MCF 10A (cell line): ENCODE results near the gene OTUB2. TPM values are rescaled to one million over a fixed set of nuclear protein-coding genes. Genes with fewer than 3 reads are reported as not detected.

Experiments
- BruUV-seq: library from RNA; stranded (reverse); fragments of 400-500 nt; replicated peaks from 2 replicates; lab custom pipeline; 2021; lab: Mats Ljungman, UMichigan
- CTCF ChIA-PET: fragments of 300-600 bp; sonication (Branson Sonifier 250); formaldehyde crosslinking; extraction: SDS; loops from one replicate; lab custom pipeline; 2021; ENCODE audit warnings: antibody characterized with exemption, inconsistent platforms; lab: Yijun Ruan, JAX
- POLR2A ChIA-PET: fragments of 300-600, 350-650 bp; sonication (Branson Sonifier 250); formaldehyde crosslinking; extraction: SDS; loops from one replicate; lab custom pipeline; 2020; ENCODE audit warnings: antibody characterized with exemption, inconsistent platforms; lab: Yijun Ruan, JAX
- DNase-seq: peaks from one replicate; pipeline ENCODE4 v3.0.0-alpha.2; 2018; ENCODE audit not compliant: unreplicated experiment
- H3K27ac Mint-ChIP-seq: one replicate; pipeline ENCODE4 v1.8.0; 2022; ENCODE audit warnings: mild to moderate bottlenecking, low read depth, mixed read lengths; ENCODE audit not compliant: unreplicated experiment
- H3K27me3 Mint-ChIP-seq: one replicate; pipeline ENCODE4 v1.8.0; 2022; ENCODE audit warnings: mixed read lengths; ENCODE audit not compliant: insufficient read depth, unreplicated experiment
- H3K36me3 Mint-ChIP-seq: one replicate; pipeline ENCODE4 v1.8.0; 2022; ENCODE audit warnings: mild to moderate bottlenecking, moderate library complexity, mixed read lengths; ENCODE audit not compliant: insufficient read depth, unreplicated experiment
- H3K4me1 Mint-ChIP-seq: one replicate; pipeline ENCODE4 v1.8.0; 2022; ENCODE audit warnings: mixed read lengths; ENCODE audit not compliant: insufficient read depth, unreplicated experiment
- H3K4me3 Mint-ChIP-seq: one replicate; pipeline ENCODE4 v1.8.0; 2022; ENCODE audit warnings: mild to moderate bottlenecking, moderate library complexity, mixed read lengths; ENCODE audit not compliant: unreplicated experiment
- H3K9me3 Mint-ChIP-seq: one replicate; pipeline ENCODE4 v1.8.0; 2022; ENCODE audit warnings: mixed read lengths; ENCODE audit not compliant: unreplicated experiment
- intact Hi-C: fragments of 100-400 bp; cut with micrococcal nuclease; formaldehyde crosslinking; loops from 2 replicates; pipeline ENCODE4 v1.14.1; 2022
- total RNA-seq: library from RNA; stranded (reverse); gene quantifications from 2 replicates; pipeline ENCODE4 v1.2.3, GENCODE V29; 2022
- TF ChIP-seq, protein P1 (sequence below): fragments of 200-600 bp; IDR thresholded peaks from one replicate; pipeline ENCODE4 v1.8.0; 2022; ENCODE audit warnings: antibody characterized with exemption, mild to moderate bottlenecking; ENCODE audit not compliant: unreplicated experiment

OTUB2 gene
- total RNA-seq, 1 experiment from 2014 or later, result 1.2 TPM

DNA sequence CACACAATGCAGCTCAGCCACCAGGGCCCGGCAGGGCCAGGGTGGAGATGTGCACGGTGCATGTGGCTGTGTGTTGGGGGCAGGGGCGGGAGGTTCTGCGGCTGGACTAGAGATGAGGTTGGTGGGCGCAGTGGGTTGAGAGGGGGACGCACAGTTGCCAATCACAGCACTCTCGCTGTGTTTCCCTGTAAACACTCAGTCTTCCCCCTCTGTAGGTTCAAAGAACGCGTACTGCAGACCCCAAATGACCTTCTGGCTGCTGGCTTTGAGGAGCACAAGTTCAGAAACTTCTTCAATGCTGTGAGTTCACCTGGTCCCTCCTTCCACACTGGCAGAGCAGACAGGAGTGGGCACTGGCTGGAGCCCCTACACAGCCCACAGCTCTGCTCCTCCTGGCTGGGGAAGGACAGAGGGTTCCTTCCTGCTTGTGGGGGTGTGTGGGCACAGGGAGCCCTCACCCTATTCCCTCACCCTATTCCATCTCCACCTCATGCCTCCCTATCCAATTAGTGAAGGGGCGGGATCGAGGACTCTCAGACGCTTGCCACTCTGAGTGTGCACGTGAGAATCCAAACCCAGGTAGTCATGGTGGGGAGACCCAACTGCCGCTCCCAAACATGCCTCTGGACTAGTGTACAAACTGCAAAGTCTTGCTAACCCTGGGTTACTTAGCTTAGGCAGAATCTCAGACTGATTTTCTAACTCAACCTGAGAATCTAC is 17.8 kb downstream of the OTUB2 start:
- TF ChIP-seq, protein P1, sequence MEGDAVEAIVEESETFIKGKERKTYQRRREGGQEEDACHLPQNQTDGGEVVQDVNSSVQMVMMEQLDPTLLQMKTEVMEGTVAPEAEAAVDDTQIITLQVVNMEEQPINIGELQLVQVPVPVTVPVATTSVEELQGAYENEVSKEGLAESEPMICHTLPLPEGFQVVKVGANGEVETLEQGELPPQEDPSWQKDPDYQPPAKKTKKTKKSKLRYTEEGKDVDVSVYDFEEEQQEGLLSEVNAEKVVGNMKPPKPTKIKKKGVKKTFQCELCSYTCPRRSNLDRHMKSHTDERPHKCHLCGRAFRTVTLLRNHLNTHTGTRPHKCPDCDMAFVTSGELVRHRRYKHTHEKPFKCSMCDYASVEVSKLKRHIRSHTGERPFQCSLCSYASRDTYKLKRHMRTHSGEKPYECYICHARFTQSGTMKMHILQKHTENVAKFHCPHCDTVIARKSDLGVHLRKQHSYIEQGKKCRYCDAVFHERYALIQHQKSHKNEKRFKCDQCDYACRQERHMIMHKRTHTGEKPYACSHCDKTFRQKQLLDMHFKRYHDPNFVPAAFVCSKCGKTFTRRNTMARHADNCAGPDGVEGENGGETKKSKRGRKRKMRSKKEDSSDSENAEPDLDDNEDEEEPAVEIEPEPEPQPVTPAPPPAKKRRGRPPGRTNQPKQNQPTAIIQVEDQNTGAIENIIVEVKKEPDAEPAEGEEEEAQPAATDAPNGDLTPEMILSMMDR, result no peak
- no peak for DNase-seq
- intact Hi-C loops, result no loop called here
- no peak overlapping the region for H3K27ac Mint-ChIP-seq
- H3K4me3 Mint-ChIP-seq, result no peak overlapping the region
- no peaks in the 10 kb centered on the region for H3K27me3 Mint-ChIP-seq
- H3K9me3 Mint-ChIP-seq, result no peaks in the 10 kb centered on the region
- no peaks in the 10 kb centered on the region for H3K4me1 Mint-ChIP-seq
- BruUV-seq, result no TSS peak
- ChIA-PET POLR2A (no interaction called here), CTCF (no interaction called here)
- peaks cover 48% of the 10 kb centered on the region for H3K36me3 Mint-ChIP-seq

DNA sequence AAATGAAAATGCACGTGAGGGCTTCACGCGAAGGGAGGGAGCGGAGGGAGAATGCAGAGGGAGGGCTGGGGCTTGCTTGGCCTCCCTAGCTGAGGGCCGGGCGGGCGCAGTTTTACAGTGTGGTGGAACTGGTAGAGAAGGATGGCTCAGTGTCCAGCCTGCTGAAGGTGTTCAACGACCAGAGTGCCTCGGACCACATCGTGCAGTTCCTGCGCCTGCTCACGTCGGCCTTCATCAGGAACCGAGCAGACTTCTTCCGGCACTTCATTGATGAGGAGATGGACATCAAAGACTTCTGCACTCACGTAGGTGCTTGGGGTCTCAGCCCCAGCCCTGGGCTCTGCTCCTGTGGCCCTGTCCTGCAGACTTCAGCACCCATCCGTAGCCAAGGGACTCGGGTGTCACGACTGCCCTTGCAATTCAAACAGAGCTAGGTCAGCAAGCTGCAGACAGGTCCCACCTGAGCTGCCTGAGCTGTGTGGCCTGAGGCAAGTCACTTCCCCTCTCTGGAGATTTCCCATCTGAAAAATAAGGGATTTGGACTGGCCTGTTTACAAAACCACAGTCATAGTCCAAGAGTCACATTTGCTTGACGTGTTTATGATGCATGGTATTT is 18.4 kb downstream of the OTUB2 start:
- no peaks in the 10 kb centered on the region for H3K4me1 Mint-ChIP-seq
- H3K36me3 Mint-ChIP-seq, result peaks cover 55% of the 10 kb centered on the region
- DNase-seq, result no peak
- intact Hi-C loops, result no loop called here
- H3K4me3 Mint-ChIP-seq, result no peak overlapping the region
- H3K27me3 Mint-ChIP-seq, result no peaks in the 10 kb centered on the region
- BruUV-seq, result no TSS peak
- H3K9me3 Mint-ChIP-seq, result no peaks in the 10 kb centered on the region
- ChIA-PET CTCF (interaction anchor here (0.7 kb wide), 1 partner anchor 9 kb away, joined by 3 read pairs; no protein-coding TSS in a partner anchor), POLR2A (no interaction called here)
- TF ChIP-seq, protein P1, result no peak
- no peak overlapping the region for H3K27ac Mint-ChIP-seq

DNA sequence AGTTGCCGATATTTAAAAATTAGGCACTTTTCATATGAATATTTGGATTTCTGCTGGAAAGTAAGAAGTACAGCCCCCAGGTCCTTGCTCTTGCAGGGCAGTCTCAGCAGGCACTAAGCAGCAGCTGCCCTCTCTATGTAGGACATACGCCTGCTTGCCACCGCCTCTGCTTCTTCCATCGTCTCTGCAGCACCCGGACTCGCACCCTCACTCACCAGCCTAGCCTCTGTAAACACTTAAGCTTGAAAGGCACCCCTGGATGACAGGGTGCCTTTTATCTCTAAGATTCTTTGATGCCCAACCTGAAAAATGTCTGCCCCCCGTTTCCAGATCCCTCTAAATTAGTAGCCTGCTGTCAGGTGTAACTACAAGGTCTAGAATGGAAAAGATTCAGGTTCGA is 19.0 kb downstream of the OTUB2 start:
- BruUV-seq, result no TSS peak
- H3K27ac Mint-ChIP-seq, result no peak overlapping the region
- H3K36me3 Mint-ChIP-seq, result peaks cover 60% of the 10 kb centered on the region
- TF ChIP-seq, protein P1, result no peak
- no peak overlapping the region for H3K4me3 Mint-ChIP-seq
- no peaks in the 10 kb centered on the region for H3K4me1 Mint-ChIP-seq
- POLR2A ChIA-PET, result no interaction called here
- DNase-seq, result no peak
- no peaks in the 10 kb centered on the region for H3K9me3 Mint-ChIP-seq
- H3K27me3 Mint-ChIP-seq, result no peaks in the 10 kb centered on the region
- intact Hi-C loops, result no loop called here
- CTCF ChIA-PET, result interaction anchor here (0.7 to 1.8 kb wide), 2 partner anchors 8 to 9 kb away, joined by 3 to 8 read pairs; no protein-coding TSS in a partner anchor

DNA sequence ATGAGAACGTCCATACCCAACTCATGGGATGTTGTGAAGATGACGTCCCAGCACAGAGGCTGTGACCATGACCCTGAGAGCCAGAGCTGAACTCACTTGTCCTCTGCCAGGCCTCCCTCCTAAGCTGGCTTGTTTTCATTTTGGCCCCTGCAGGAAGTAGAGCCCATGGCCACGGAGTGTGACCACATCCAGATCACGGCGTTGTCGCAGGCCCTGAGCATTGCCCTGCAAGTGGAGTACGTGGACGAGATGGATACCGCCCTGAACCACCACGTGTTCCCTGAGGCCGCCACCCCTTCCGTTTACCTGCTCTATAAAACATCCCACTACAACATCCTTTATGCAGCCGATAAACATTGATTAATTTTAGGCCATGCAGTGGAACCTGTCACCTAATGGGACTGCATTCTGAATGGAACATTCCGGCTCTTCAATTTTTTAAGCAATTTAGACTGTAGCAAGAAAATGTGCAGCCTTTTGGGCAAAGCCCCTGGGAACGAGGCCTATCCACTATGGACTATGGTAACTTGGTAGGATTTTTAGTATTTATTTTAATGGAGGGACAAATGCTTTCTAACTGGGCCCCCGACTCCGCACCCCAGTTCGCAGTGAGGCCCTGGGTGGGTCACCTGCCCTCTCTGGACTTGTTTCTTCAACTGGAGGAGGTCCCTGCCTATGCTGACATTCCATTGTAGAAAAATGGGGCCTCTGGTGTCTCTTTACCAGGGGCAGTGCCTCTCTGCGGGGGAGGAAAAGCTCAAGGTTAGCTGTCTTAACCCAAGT is 19.6 kb downstream of the OTUB2 start:
- H3K4me3 Mint-ChIP-seq, result no peak overlapping the region
- ChIA-PET POLR2A (no interaction called here), CTCF (interaction anchor here (1.8 kb wide), 1 partner anchor 9 kb away, joined by 8 read pairs; no protein-coding TSS in a partner anchor)
- no peak for DNase-seq
- intact Hi-C loops, result no loop called here
- BruUV-seq, result no TSS peak
- H3K4me1 Mint-ChIP-seq, result no peaks in the 10 kb centered on the region
- TF ChIP-seq, protein P1, result no peak
- no peaks in the 10 kb centered on the region for H3K9me3 Mint-ChIP-seq
- peaks cover 67% of the 10 kb centered on the region for H3K36me3 Mint-ChIP-seq
- H3K27me3 Mint-ChIP-seq, result no peaks in the 10 kb centered on the region
- no peak overlapping the region for H3K27ac Mint-ChIP-seq
